ENCODE measurements around the gene DNAJC13.

- TF ChIP-seq POLR2AphosphoS5 (IDR thresholded peaks at IDR 0.05; ENCODE audit: low read depth, low read length) (no peak), CTCF (IDR thresholded peaks at IDR 0.05; ENCODE audit: control extremely low read depth in 1 of 3, insufficient read depth in 1 of 3, low read depth in 1 of 3, low read length in 3 of 3) (no peak), EP300 (IDR thresholded peaks at IDR 0.05; ENCODE audit: borderline replicate concordance in 1 of 2, low read depth in 2 of 2, low read length in 2 of 2) (no peak), POLR2A (IDR thresholded peaks at IDR 0.05; ENCODE audit: control extremely low read depth in 1 of 2, low read depth in 2 of 2, low read length in 2 of 2) (no peak), EZH2 (IDR thresholded peaks at IDR 0.05; ENCODE audit: low read depth, low read length, severe bottlenecking) (no peak), RNF2 (IDR thresholded peaks at IDR 0.05; ENCODE audit: borderline replicate concordance, low read depth, low read length, missing control alignments, poor library complexity, severe bottlenecking) (no peak), RAD21 (IDR thresholded peaks at IDR 0.05 in 1 of 2, conservative IDR thresholded peaks at IDR 0.05 in 1 of 2; ENCODE audit: low read depth in 2 of 2, low read length in 2 of 2) (no peak), CHD2 (IDR thresholded peaks at IDR 0.05; ENCODE audit: low read length) (no peak)
Measured at GRCh38 chr3:132378846-132379245, 38.5 kb upstream of the DNAJC13 start.
